Prostate gland (tissue), 2 donors: ENCODE results near the gene VSTM2B.

Experiments
- CTCF ChIP-seq, 4 experiments: fragments of 200-600 bp in 2 of 4; fragments of 450-650 bp in 2 of 4; sonication (generic) in 2 of 4; IDR thresholded peaks; 1 replicate in 3 of 4; 2 replicates in 1 of 4; pipeline ENCODE4 v1.5.1; 2016 to 2019; ENCODE audit warnings: antibody characterized with exemption in 4 of 4, mild to moderate bottlenecking in 2 of 4, moderate library complexity in 2 of 4
- POLR2A ChIP-seq: fragments of 450-650 bp; IDR thresholded peaks from one replicate; pipeline ENCODE4 v1.6.1; 2016; ENCODE audit warnings: antibody characterized with exemption, mild to moderate bottlenecking
- POLR2AphosphoS5 ChIP-seq: sonication (generic); formaldehyde crosslinking; IDR thresholded peaks from one replicate; pipeline ENCODE4 v1.6.1; 2017; ENCODE audit warnings: antibody characterized with exemption

- TF ChIP-seq CTCF (IDR thresholded peaks at IDR 0.05) (no peak), POLR2AphosphoS5 (no peak), POLR2A (no peak)
These were observed 70.4 kb downstream of the VSTM2B start for GRCh38 chr19:29596080-29596727.
